Measurements from ENCODE around the gene UBE2J2.

Gene UBE2J2

DNA sequence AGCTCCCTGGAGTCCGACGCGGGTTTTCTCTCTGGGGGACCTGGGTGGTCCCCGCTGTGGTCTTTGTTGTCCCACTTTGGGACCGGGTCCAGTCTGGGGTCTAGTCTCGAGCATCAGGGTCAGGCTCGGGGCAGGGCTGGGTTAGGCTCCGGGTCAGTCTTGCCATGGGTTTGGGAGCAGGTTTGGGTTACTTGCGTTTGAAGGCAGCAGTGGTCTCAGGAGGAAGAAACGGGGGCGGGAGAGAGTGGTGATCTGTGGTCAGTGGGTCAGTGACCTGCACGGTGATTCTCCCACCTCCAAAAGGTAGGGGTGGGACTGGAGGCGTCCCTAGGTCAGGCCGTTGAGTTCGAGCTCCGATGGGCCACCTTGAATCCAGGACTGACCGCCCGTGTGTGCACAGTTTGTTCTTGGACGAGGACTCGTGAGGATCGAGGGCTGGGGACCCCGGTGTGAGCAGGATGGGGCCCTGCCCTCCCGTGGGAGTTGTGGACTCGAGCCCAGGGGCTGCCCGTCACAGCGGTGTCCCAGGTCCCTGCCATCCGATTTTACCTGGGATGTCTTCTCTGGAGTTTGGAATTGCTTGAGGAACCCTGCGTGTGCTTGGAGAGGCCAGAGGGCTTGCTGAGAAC is 39.4 kb downstream of the UBE2J2 start:
- DNase-seq (ENCODE audit: extremely low read depth, low read depth): no peak
- TF ChIP-seq, protein P1, sequence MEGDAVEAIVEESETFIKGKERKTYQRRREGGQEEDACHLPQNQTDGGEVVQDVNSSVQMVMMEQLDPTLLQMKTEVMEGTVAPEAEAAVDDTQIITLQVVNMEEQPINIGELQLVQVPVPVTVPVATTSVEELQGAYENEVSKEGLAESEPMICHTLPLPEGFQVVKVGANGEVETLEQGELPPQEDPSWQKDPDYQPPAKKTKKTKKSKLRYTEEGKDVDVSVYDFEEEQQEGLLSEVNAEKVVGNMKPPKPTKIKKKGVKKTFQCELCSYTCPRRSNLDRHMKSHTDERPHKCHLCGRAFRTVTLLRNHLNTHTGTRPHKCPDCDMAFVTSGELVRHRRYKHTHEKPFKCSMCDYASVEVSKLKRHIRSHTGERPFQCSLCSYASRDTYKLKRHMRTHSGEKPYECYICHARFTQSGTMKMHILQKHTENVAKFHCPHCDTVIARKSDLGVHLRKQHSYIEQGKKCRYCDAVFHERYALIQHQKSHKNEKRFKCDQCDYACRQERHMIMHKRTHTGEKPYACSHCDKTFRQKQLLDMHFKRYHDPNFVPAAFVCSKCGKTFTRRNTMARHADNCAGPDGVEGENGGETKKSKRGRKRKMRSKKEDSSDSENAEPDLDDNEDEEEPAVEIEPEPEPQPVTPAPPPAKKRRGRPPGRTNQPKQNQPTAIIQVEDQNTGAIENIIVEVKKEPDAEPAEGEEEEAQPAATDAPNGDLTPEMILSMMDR (IDR thresholded peaks at IDR 0.05; ENCODE audit: low read depth, low read length, missing control alignments): no peak
- no peak overlapping the region for H3K4me3 ChIP-seq (replicated peaks; ENCODE audit: low read depth, low read length)

DNA sequence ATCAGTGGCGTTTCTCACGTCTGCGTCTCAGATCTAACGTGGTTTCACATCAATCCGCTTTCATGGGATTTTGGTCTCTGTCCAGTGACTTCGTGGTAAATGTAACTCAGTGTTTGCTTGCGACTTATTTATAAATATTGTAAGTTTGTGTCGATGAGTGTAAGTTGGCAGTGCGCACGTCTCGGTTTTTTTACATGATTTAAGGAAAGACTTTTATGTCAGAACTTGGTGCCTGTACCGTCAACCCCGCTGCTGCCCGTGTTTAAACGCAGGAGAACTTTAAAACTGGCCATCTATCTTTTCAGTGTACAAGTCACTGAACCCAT is 40.1 kb downstream of the UBE2J2 start:
- peak overlapping the region; percentile 7; the same call in 1 of the 2 replicates for H3K4me3 ChIP-seq (replicated peaks; ENCODE audit: low read depth, low read length)
- TF ChIP-seq, protein P1 (IDR thresholded peaks at IDR 0.05; ENCODE audit: low read depth, low read length, missing control alignments): no peak
- no peak for DNase-seq (ENCODE audit: extremely low read depth, low read depth)

DNA sequence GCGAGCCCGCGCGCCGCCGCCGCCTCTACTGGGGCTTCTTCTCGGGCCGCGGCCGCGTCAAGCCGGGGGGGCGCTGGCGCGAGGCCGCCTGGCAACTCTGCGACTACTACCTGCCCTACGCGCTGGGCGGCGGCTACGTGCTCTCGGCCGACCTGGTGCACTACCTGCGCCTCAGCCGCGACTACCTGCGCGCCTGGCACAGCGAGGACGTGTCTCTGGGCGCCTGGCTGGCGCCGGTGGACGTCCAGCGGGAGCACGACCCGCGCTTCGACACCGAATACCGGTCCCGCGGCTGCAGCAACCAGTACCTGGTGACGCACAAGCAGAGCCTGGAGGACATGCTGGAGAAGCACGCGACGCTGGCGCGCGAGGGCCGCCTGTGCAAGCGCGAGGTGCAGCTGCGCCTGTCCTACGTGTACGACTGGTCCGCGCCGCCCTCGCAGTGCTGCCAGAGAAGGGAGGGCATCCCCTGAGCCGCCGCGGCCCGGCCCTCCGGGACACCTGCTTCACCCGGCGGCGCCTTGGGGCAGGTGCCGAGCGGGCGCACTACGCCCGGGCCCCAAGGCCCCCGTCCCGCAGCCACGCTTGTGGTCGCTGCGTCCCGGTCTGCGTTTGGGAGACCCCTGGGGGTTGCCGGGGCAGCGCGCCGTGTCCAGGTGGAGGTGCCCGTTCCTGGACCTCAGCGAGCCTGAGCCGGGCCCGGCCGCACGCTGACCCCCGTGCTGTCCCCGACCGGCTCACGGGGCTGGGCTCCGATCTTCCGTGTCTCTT is 40.7 kb downstream of the UBE2J2 start:
- TF ChIP-seq, protein P1 (IDR thresholded peaks at IDR 0.05; ENCODE audit: low read depth, low read length, missing control alignments): no peak
- DNase-seq (ENCODE audit: extremely low read depth, low read depth): no peak
- H3K4me3 ChIP-seq (replicated peaks; ENCODE audit: low read depth, low read length): peak overlapping the region; percentile 31

DNA sequence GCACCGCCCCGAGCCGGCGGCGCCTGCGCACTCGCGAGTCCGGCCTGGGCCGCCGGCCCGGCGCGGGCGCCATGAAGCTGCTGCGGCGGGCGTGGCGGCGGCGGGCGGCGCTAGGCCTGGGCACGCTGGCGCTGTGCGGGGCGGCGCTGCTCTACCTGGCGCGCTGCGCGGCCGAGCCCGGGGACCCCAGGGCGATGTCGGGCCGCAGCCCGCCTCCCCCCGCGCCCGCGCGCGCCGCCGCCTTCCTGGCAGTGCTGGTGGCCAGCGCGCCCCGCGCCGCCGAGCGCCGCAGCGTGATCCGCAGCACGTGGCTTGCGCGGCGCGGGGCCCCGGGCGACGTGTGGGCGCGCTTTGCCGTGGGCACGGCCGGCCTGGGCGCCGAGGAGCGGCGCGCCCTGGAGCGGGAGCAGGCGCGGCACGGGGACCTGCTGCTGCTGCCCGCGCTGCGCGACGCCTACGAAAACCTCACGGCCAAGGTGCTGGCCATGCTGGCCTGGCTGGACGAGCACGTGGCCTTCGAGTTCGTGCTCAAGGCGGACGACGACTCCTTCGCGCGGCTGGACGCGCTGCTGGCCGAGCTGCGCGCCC is 41.4 kb downstream of the UBE2J2 start, which contains the start of gene B3GALT6:
Gene B3GALT6, plus strand, starts transcription at position 30 of the 588 bp plus-strand sequence. Its CDS starts 42 bp downstream, at position 72.
- DNase-seq (ENCODE audit: extremely low read depth, low read depth): no peak

DNA sequence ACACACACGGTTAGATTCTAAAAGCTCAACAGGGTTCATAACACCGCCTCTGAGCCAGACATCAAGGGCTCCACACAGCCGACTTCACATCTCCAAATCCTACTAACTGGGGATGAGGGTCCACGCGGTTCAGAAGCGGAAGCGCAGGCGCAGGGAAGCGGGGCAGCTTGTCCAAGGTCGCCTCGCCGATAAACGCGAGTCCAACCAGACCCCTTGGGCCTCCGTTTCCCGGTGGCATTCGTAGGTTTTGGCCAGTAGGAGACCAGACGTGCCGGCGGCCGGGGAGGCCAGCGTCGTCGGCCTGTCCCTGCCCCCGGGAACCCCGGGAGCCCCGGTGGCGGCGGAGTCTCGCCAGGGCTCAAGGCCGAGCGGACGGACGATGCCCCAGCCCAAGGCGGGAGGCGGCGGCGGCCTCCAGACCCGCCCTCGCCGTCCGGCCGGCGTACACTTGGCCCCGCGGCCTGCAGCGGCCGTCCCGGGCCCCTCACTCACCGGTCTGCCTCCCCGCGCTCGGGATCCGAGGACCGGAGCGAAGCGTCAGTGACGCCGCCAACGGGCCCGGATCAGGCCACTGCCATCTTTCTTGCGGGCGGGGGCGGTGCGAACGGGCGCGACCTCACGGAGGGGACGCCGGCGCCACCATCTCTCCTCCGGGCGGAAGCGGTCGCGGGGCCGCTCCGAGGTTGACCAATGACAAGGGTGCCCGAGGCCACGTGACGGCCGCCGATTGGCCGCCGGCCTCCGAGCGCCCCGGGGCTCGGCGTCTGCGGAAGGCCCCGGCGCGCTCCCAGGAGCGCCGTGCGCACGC is 42.0 kb downstream of the UBE2J2 start, which contains the start of gene SDF4:
Gene SDF4, minus strand, starts transcription at position 602 of the 808 bp plus-strand sequence. CDS start 3,229 bp downstream, outside the sequence.
- DNase-seq (ENCODE audit: extremely low read depth, low read depth): peak; percentile 82
- TF ChIP-seq, protein P1 (IDR thresholded peaks at IDR 0.05; ENCODE audit: low read depth, low read length, missing control alignments): no peak
- H3K4me3 ChIP-seq (replicated peaks; ENCODE audit: low read depth, low read length): peak within 1 kb of the TSS; percentile 96

More for the DNA sequence above, 41.4 kb downstream of the UBE2J2 start, which contains the start of gene B3GALT6:
- TF ChIP-seq, protein P1 (IDR thresholded peaks at IDR 0.05; ENCODE audit: low read depth, low read length, missing control alignments): no peak
- H3K4me3 ChIP-seq (replicated peaks; ENCODE audit: low read depth, low read length): peak within 1 kb of the TSS; percentile 96
